HepG2 (cell line): ENCODE results near the gene GLIS2. TPM values are rescaled to one million over a fixed set of nuclear protein-coding genes. Genes with fewer than 3 reads are reported as not detected.
A peak's percentile ranks its signal among the peaks of the same experiment; 100 is the strongest.

Source experiments
- BRCA1 ChIP-seq: sonication (generic); formaldehyde crosslinking; IDR thresholded peaks from 2 replicates; pipeline ENCODE4 v1.4.0; 2020; ENCODE audit warnings: missing genetic modification reagents
- HES4 ChIP-seq: sonication (generic); formaldehyde crosslinking; IDR thresholded peaks from 2 replicates; pipeline ENCODE4 v1.9.0; 2021; ENCODE audit warnings: mild to moderate bottlenecking, missing genetic modification reagents, borderline replicate concordance
- KDM5B ChIP-seq: sonication (generic); formaldehyde crosslinking; IDR thresholded peaks from 2 replicates; pipeline ENCODE4 v1.4.0; 2020; ENCODE audit warnings: missing genetic modification reagents, mild to moderate bottlenecking, borderline replicate concordance
- MTA1 ChIP-seq: sonication (generic); formaldehyde crosslinking; IDR thresholded peaks from 2 replicates; pipeline ENCODE4 v1.4.0; 2020; ENCODE audit warnings: missing genetic modification reagents, mild to moderate bottlenecking, borderline replicate concordance
- NONO ChIP-seq, 2 experiments: fragments of 450-650 bp in 1 of 2; sonication (generic) in 1 of 2; formaldehyde crosslinking in 1 of 2; IDR thresholded peaks in 1 of 2; conservative IDR thresholded peaks in 1 of 2; 2 replicates each; pipeline versions ENCODE4 v1.6.1 to v1.8.0; 2017 to 2022; ENCODE audit warnings: mild to moderate bottlenecking in 1 of 2, missing genetic modification reagents in 1 of 2, moderate library complexity in 1 of 2
- RAD21 ChIP-seq: fragments of 450-650 bp; formaldehyde crosslinking; IDR thresholded peaks from 2 replicates; pipeline ENCODE4 v1.5.0; 2020; ENCODE audit warnings: mild to moderate bottlenecking
- REPIN1 ChIP-seq: sonication (generic); formaldehyde crosslinking; IDR thresholded peaks from 2 replicates; pipeline ENCODE4 v1.8.0; 2022; ENCODE audit warnings: missing genetic modification reagents, low read depth, mild to moderate bottlenecking, borderline replicate concordance
- STAG1 ChIP-seq: sonication (generic); formaldehyde crosslinking; IDR thresholded peaks from 2 replicates; pipeline ENCODE4 v1.4.0; 2020; ENCODE audit warnings: missing genetic modification reagents
- YEATS4 ChIP-seq: sonication (generic); formaldehyde crosslinking; IDR thresholded peaks from 2 replicates; pipeline ENCODE4 v1.4.0; 2020; ENCODE audit warnings: missing genetic modification reagents, borderline replicate concordance
- ZMYM2 ChIP-seq: sonication (generic); formaldehyde crosslinking; IDR thresholded peaks from 2 replicates; pipeline ENCODE4 v1.8.0; 2022; ENCODE audit warnings: mild to moderate bottlenecking, missing genetic modification reagents
- ZMYM3 ChIP-seq: sonication (generic); formaldehyde crosslinking; IDR thresholded peaks from 2 replicates; pipeline ENCODE4 v1.5.1; 2020; ENCODE audit warnings: mild to moderate bottlenecking, missing genetic modification reagents
- ZNF552 ChIP-seq: sonication (generic); formaldehyde crosslinking; IDR thresholded peaks from 2 replicates; pipeline ENCODE4 v1.9.0; 2022; ENCODE audit warnings: missing genetic modification reagents, mild to moderate bottlenecking, borderline replicate concordance
- ZNF678 ChIP-seq: sonication (generic); formaldehyde crosslinking; IDR thresholded peaks from 2 replicates; pipeline ENCODE4 v1.4.0; 2020; ENCODE audit warnings: mild to moderate bottlenecking, missing genetic modification reagents
- ZNF747 ChIP-seq: sonication (generic); formaldehyde crosslinking; IDR thresholded peaks from 2 replicates; pipeline ENCODE4 v1.8.1; 2023; ENCODE audit warnings: missing genetic modification reagents, mild to moderate bottlenecking, borderline replicate concordance
- polyA plus RNA-seq, 8 experiments: library from polyadenylated mRNA; depleted of rRNA in 3 of 8; stranded (reverse) in 7 of 8; unstranded in 1 of 8; fragments of >200 nt; fragmentation: Illumina TruSeq in 4 of 8; extraction: Trizol in 4 of 8; gene quantifications; 2 replicates each; pipeline versions ENCODE4 v1.2.1 to v1.2.3, GENCODE V29; 2011 to 2016; ENCODE audit warnings: low read depth in 4 of 8, missing spikeins in 1 of 8, mixed read lengths in 1 of 8; ENCODE audit not compliant: insufficient read depth in 1 of 8
- total RNA-seq, 5 experiments: library from RNA; depleted of rRNA; stranded (reverse); fragments of >200 nt; fragmentation: Illumina TruSeq; extraction: Trizol; gene quantifications; 2 replicates each; pipeline ENCODE4 v1.2.3, GENCODE V29; 2016; ENCODE audit warnings: low read depth in 1 of 5
- TF ChIP-seq, protein P1 (sequence below): IDR thresholded peaks from 2 replicates; pipeline ENCODE4 v1.4.0; 2020; ENCODE audit warnings: mild to moderate bottlenecking, missing genetic modification reagents
- TF ChIP-seq, protein P2 (sequence below): sonication (generic); formaldehyde crosslinking; IDR thresholded peaks from 2 replicates; pipeline ENCODE4 v1.5.0; 2020; ENCODE audit warnings: mild to moderate bottlenecking, missing genetic modification reagents, moderate library complexity
- TF ChIP-seq, protein P3 (sequence below): sonication (generic); formaldehyde crosslinking; IDR thresholded peaks from 2 replicates; pipeline ENCODE4 v1.5.0; 2020; ENCODE audit warnings: missing genetic modification reagents

The GLIS2 gene
- total and polyA plus RNA-seq, 2 of the 13 experiments (the other 11 are each of a cell fraction or from before 2014, with no cell fraction given): 0.28 to 0.29 TPM

DNA sequence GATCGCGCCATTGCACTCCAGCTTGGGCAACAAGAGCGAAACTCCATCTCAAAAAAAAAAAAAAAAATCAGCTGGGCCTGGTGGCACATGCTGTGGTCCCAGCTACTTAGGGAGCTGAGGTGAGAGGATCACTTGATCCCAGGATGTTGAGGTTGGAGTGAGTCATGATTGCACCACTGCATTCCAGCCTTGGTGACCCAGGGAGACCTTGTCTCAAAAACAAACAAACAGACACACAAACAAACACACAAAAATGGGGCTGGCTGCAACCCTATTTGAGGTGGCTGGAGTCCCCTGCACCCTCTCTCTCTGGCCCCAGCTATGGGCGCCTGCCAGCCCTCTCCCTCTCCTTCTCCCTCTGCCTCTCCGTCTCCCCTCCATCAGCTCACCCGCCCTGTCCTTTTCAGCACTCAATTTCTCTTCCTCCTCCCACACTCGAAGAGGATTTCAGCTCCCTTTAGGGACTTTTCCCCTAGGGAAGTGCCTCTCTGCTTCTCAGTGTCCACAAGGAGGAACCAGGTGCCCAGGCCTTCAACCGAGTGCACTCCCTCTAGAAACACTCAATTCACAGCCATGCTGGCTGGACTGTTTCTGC lies 25.5 kb upstream of the GLIS2 start (continued):
- TF ChIP-seq, protein P1, sequence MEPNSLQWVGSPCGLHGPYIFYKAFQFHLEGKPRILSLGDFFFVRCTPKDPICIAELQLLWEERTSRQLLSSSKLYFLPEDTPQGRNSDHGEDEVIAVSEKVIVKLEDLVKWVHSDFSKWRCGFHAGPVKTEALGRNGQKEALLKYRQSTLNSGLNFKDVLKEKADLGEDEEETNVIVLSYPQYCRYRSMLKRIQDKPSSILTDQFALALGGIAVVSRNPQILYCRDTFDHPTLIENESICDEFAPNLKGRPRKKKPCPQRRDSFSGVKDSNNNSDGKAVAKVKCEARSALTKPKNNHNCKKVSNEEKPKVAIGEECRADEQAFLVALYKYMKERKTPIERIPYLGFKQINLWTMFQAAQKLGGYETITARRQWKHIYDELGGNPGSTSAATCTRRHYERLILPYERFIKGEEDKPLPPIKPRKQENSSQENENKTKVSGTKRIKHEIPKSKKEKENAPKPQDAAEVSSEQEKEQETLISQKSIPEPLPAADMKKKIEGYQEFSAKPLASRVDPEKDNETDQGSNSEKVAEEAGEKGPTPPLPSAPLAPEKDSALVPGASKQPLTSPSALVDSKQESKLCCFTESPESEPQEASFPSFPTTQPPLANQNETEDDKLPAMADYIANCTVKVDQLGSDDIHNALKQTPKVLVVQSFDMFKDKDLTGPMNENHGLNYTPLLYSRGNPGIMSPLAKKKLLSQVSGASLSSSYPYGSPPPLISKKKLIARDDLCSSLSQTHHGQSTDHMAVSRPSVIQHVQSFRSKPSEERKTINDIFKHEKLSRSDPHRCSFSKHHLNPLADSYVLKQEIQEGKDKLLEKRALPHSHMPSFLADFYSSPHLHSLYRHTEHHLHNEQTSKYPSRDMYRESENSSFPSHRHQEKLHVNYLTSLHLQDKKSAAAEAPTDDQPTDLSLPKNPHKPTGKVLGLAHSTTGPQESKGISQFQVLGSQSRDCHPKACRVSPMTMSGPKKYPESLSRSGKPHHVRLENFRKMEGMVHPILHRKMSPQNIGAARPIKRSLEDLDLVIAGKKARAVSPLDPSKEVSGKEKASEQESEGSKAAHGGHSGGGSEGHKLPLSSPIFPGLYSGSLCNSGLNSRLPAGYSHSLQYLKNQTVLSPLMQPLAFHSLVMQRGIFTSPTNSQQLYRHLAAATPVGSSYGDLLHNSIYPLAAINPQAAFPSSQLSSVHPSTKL (CRISPR knock-in tag): peak; percentile 83
- TF ChIP-seq YEATS4 (CRISPR knock-in tag) (no peak), BRCA1 (no peak), HES4 (CRISPR knock-in tag) (no peak), RAD21 (CRISPR knock-in tag) (no peak), REPIN1 (no peak), ZMYM3 (0 out of 2 replicates have a peak, but pooled peaks have one; percentile 41), ZNF747 (CRISPR knock-in tag) (no peak), MTA1 (CRISPR knock-in tag) (no peak), NONO (IDR thresholded peaks at IDR 0.05) (no peak), NONO (CRISPR knock-in tag; conservative IDR thresholded peaks at IDR 0.05) (no peak), ZMYM2 (CRISPR knock-in tag) (no peak), ZNF678 (CRISPR knock-in tag) (no peak), KDM5B (CRISPR knock-in tag) (no peak), ZNF552 (CRISPR knock-in tag) (no peak), STAG1 (CRISPR knock-in tag) (peak; percentile 23; the same call in 1 of the 2 replicates)
- TF ChIP-seq, protein P2, sequence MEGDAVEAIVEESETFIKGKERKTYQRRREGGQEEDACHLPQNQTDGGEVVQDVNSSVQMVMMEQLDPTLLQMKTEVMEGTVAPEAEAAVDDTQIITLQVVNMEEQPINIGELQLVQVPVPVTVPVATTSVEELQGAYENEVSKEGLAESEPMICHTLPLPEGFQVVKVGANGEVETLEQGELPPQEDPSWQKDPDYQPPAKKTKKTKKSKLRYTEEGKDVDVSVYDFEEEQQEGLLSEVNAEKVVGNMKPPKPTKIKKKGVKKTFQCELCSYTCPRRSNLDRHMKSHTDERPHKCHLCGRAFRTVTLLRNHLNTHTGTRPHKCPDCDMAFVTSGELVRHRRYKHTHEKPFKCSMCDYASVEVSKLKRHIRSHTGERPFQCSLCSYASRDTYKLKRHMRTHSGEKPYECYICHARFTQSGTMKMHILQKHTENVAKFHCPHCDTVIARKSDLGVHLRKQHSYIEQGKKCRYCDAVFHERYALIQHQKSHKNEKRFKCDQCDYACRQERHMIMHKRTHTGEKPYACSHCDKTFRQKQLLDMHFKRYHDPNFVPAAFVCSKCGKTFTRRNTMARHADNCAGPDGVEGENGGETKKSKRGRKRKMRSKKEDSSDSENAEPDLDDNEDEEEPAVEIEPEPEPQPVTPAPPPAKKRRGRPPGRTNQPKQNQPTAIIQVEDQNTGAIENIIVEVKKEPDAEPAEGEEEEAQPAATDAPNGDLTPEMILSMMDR (CRISPR knock-in tag): 0 out of 2 replicates have a peak, but pooled peaks have one; percentile 19
- TF ChIP-seq, protein P3, sequence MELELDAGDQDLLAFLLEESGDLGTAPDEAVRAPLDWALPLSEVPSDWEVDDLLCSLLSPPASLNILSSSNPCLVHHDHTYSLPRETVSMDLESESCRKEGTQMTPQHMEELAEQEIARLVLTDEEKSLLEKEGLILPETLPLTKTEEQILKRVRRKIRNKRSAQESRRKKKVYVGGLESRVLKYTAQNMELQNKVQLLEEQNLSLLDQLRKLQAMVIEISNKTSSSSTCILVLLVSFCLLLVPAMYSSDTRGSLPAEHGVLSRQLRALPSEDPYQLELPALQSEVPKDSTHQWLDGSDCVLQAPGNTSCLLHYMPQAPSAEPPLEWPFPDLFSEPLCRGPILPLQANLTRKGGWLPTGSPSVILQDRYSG (CRISPR knock-in tag): no peak
